ENCODE results near the gene SRD5A3.

- TF ChIP-seq POU2F2 (IDR thresholded peaks at IDR 0.05; ENCODE audit: low read depth, low read length) (no peak), POLR2AphosphoS5 (IDR thresholded peaks at IDR 0.05; ENCODE audit: low read depth, low read length) (no peak)
These were observed 35.5 kb downstream of the SRD5A3 start for GRCh38 chr4:55381502-55381901.

All from GM12891 (cell line).